Activated naive CD8-positive, alpha-beta T cell treated with anti-CD3 and anti-CD28 coated beads, Interleukin-2, amount 50 U/mL, for 24 hours (primary cell): Measurements from ENCODE around the gene ARID3A.
A peak's percentile ranks its signal among the peaks of the same experiment; 100 is the strongest.
"Not testable (repeated sequence)": the region's sequence is repeated elsewhere in the genome, so short reads cannot be mapped to it uniquely, and the experiment has no call there.

Source experiments
- ATAC-seq: fragments of 150-1000 bp; cut with Tn5 transposase; one replicate; pipeline ENCODE4 v1.10.0; 2021
- DNase-seq: peaks from one replicate; pipeline ENCODE4 v3.0.0; 2021
- H3K27ac Mint-ChIP-seq: one replicate; pipeline ENCODE4 v1.8.0; 2021; ENCODE audit warnings: mild to moderate bottlenecking, mixed read lengths
- H3K27me3 Mint-ChIP-seq: one replicate; pipeline ENCODE4 v1.8.0; 2021; ENCODE audit warnings: mixed read lengths
- H3K36me3 Mint-ChIP-seq: one replicate; pipeline ENCODE4 v1.8.0; 2021; ENCODE audit warnings: low read depth, mixed read lengths
- H3K4me1 Mint-ChIP-seq: one replicate; pipeline ENCODE4 v1.8.0; 2021; ENCODE audit warnings: mixed read lengths
- H3K4me3 Mint-ChIP-seq: one replicate; pipeline ENCODE4 v1.8.0; 2021; ENCODE audit warnings: mild to moderate bottlenecking, moderate library complexity, mixed read lengths
- H3K9me3 Mint-ChIP-seq: one replicate; pipeline ENCODE4 v1.8.0; 2021; ENCODE audit warnings: mixed read lengths

Gene ARID3A

DNA sequence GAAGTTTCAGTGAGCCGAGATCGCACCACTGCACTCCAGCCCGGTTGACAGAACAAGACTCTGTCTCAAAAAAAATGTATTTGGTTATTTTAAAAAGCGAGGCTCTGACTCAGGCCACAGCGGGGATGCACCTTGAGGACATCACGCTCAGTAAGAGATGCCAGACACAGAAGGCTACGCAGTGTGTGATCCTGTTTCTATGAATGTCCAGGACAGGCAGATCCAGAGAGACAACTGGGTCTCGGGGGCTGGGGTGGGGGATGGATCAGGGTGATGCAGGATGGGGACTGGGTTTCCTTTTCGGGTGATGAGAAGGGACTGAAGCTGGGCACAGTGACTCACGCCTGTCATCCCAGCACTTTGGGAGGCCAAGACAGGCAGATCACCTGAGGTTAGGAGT, 38.2 kb upstream of the ARID3A start:
- Mint-ChIP-seq H3K9me3 (no peaks in the 10 kb centered on the region), H3K36me3 (no peaks in the 10 kb centered on the region), H3K4me3 (no peak overlapping the region), H3K27me3 (no peaks in the 10 kb centered on the region), H3K27ac (no peak overlapping the region), H3K4me1 (peaks cover 12% of the 10 kb centered on the region)
- DNase-seq (no peak), ATAC-seq (no peak)

DNA sequence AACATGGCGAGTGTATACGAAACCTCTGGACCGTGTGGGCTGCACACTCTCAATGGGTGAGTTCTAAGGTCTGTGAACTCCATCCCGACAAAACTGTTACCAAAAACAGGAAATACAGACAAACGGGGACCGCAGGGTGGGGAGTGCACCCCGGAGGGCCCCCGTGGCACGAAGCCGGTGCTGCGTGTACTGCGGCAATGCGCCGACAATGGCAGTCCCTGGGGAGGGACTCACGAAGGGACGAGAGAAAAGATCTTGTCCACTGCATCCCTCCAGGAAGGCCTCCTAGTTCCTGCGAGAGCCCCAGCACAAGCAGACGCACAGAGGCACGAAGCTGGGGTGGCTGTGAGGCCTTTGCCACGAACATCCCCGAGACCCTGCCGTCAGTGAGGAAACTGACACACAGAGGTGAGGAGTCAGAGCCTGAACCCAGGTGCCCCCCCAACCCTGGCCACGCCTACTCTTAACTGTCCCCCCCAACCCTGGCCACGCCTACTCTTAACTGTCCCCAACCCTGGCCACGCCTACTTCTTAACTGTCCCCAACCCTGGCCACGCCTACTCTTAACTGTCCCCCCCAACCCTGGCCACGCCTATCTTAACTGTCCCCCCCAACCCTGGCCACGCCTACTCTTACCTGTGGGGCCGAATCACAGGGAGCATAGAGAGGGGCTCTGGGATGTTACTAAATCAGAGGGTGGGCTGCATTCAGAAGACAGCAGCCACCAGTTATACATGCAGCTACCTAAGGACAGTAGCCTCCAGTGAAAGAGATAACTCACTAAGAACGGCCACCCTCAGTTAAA, 37.1 kb upstream of the ARID3A start:
- Mint-ChIP-seq H3K4me1 (peaks cover 18% of the 10 kb centered on the region), H3K27me3 (no peaks in the 10 kb centered on the region)
- ATAC-seq = no peak

DNA sequence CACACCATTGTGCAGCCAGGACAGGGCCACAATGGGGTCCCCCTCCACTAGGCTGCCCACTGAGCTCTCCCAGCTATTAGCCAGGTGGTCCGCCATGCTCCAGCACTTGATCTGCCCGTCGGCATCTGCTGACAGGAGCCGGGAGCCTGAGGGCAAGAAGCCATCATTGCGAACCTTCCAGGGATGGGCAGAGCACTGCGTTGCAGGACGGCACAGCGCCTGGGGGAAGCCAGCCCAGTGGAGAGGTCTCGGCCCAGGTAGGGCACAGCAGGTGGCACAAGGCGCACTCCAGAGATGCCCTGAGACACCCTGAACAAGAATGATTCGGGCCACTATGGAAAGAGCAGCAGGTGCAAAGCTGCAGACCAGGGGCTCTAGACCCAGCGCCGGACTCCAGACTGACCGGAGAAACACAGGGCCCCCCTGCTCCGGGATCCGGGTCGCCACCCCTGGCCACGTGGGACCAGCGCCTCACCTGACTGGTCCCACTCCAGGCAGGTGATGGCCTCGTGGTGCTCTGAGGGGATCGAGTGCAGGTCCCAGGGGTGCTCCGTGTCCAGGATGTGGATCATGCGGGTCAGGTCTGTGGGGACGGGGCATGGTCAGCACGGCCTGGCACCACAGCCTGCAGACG, 36.1 kb upstream of the ARID3A start:
- Mint-ChIP-seq H3K27me3 (no peaks in the 10 kb centered on the region), H3K4me3 (no peak overlapping the region), H3K36me3 (peaks cover 4% of the 10 kb centered on the region), H3K9me3 (no peaks in the 10 kb centered on the region), H3K4me1 (peaks cover 18% of the 10 kb centered on the region), H3K27ac (no peak overlapping the region)
- DNase-seq = no peak
- no peak for ATAC-seq

More for the DNA sequence above, 37.1 kb upstream of the ARID3A start:
- Mint-ChIP-seq H3K36me3 (peaks cover 4% of the 10 kb centered on the region), H3K27ac (no peak overlapping the region), H3K9me3 (no peaks in the 10 kb centered on the region), H3K4me3 (no peak overlapping the region)
- DNase-seq = peak; percentile 31

DNA sequence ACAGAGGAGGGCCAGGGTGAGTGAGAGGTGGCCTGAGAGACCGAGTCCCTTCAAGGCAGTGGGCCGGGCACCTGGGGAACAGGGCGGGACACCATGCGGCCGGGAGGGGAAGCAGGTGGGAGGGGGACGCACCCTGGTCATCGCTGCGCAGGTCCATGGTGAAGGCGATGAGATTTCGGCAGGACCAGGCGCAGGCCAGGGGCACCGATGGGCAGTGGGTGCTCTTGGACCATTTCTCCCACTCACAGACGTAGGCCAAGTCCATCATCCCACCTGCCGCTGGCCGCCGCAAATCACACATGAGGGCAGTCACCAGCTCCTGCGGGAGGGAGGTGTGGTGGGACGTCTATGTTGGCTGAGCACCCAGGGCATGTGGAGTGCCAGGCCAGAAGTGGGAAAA, 35.0 kb upstream of the ARID3A start:
- Mint-ChIP-seq H3K27ac (peak overlapping the region; percentile 42), H3K4me1 (peaks cover 18% of the 10 kb centered on the region), H3K9me3 (no peaks in the 10 kb centered on the region), H3K27me3 (no peaks in the 10 kb centered on the region), H3K36me3 (peaks cover 4% of the 10 kb centered on the region), H3K4me3 (no peak overlapping the region)
- ATAC-seq (no peak), DNase-seq (no peak)

DNA sequence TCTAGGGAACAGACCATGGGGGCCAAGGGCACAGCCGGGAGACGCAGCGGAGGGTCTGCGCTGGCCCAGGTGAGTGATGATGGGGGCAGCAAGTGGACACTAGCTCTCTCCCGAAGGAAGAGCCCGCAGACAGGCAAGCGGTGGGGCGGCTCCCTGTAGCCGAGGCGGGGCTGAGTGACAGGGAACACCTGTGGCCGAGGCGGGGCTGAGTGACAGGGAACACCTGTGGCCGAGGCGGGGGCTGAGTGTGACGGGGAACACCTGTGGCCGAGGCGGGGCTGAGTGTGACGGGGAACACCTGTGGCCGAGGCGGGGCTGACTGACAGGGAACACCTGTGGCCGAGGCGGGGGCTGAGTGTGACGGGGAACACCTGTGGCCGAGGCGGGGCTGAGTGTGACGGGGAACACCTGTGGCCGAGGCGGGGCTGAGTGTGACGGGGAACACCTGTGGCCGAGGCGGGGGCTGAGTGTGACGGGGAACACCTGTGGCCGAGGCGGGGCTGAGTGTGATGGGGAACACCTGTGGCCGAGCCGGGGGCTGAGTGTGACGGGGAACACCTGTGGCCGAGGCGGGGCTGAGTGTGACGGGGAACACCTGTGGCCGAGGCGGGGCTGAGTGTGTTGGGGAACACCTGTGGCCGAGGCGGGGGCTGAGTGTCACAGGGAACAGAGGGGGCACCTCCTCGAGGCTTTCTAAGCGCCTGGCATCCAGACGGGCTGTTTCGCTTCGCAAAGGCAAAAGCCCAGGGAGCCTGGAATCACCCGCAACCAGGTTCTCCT, 34.2 kb upstream of the ARID3A start:
- not testable (repeated sequence) for DNase-seq, H3K9me3 Mint-ChIP-seq, H3K36me3 Mint-ChIP-seq, H3K27ac Mint-ChIP-seq, ATAC-seq, H3K27me3 Mint-ChIP-seq
- Mint-ChIP-seq H3K4me3 (peak overlapping the region; percentile 82), H3K4me1 (peaks cover 18% of the 10 kb centered on the region)

DNA sequence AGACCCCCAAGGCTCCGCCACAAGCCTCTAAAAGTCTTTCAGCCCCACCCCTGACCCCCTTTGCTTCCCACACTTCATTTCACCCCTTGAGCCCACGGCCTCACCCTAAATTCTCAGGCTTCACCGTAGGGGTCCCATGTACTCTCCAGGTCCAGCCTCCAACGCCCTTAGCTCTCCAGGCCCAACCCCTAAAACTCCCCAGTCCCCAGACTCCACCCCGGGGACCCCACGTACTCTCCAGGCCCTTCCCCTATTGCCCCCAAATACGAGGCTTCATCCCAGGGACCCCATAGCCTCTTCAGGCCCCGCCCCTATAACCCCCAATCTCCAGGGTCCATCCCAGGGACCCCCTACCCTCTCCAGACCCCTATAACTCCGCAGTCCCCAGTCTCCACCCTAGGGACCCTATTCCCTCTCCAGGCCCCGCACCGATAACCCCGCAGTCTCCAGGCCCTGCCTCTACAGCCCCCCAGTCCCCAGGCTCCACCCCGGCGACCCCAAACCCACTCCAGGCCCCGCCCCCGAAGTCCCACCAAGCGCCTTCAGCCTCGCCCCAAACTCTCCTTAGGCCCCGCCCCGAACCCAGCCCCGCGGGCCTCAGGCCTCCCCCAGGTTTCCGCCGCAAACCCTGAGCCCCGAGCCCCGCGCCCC, 33.5 kb upstream of the ARID3A start:
- H3K27me3 Mint-ChIP-seq = no peaks in the 10 kb centered on the region
- DNase-seq (peak; percentile 25), ATAC-seq (no peak)
- H3K9me3 Mint-ChIP-seq = no peaks in the 10 kb centered on the region
- peaks cover 4% of the 10 kb centered on the region for H3K36me3 Mint-ChIP-seq
- H3K27ac Mint-ChIP-seq = peak overlapping the region; percentile 80
- peaks cover 18% of the 10 kb centered on the region for H3K4me1 Mint-ChIP-seq
- peak overlapping the region; percentile 82 for H3K4me3 Mint-ChIP-seq

DNA sequence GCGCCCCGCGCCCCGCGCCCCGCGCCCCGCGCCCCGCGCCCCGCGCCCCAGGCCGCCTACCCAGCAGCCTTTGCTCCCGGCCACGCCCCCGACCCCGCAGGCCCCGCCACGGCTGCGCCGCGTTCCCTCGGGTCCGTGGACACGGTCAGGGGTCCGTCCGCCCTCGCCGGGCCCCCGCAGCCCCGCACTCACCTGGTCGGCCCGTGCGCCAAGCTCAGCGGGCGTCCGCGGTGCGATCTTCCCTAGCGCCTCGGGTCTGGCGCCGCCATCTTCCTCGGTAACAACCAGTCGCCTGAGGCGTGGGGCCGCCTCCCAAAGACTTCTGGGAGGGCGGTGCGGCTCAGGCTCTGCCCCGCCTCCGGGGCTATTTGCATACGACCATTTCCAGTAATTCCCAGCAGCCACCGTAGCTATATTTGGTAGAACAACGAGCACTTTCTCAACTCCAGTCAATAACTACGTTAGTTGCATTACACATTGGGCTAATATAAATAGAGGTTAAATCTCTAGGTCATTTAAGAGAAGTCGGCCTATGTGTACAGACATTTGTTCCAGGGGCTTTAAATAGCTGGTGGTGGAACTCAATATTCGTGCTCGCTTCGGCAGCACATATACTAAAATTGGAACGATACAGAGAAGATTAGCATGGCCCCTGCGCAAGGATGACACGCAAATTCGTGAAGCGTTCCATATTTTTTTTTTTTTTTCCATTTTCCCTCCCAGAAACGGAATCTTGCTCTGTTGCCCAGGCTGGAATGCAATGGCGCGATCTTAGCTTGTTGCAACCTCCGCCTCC, 32.7 kb upstream of the ARID3A start, which contains the start of the genes MED16 and RNU6-9:
Gene MED16 (minus strand): TSS at position 294 of the 796 bp plus-strand sequence. CDS start 2,056 bp downstream, outside the sequence.
Gene RNU6-9 (plus strand): TSS at position 591 of the 796 bp plus-strand sequence.
- ATAC-seq (peak; percentile 89), DNase-seq (peak; percentile 87)
- H3K27ac Mint-ChIP-seq = peak within 1 kb of the TSS; percentile 98
- H3K27me3 Mint-ChIP-seq = no peaks in the 10 kb centered on the region
- H3K4me1 Mint-ChIP-seq = peaks cover 14% of the 10 kb centered on the region
- H3K4me3 Mint-ChIP-seq = peak within 1 kb of the TSS; percentile 82
- H3K9me3 Mint-ChIP-seq = no peaks in the 10 kb centered on the region
- H3K36me3 Mint-ChIP-seq = peaks cover 4% of the 10 kb centered on the region

DNA sequence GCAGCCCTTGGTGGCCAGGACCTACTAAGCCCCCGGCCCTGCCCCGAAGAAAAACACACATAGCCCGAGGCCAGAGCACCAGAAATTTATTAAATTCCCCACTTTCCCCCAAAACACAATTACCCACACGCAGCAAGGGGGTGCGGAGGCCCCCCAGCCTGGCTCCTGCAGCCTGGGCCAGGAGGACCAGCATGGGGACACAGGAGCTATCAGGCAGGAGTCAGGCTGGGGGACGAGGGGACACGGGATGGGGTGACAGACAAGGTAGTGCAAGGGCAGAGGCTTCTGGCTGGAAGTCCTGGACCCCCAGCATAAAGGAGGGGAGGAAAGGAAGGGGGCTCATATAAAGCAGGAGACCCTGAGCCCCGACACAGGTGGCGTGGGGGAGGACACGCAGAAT, 29.4 kb upstream of the ARID3A start:
- Mint-ChIP-seq H3K27ac (no peak overlapping the region), H3K36me3 (peaks cover 4% of the 10 kb centered on the region), H3K27me3 (no peaks in the 10 kb centered on the region), H3K9me3 (no peaks in the 10 kb centered on the region), H3K4me1 (peaks cover 10% of the 10 kb centered on the region), H3K4me3 (no peak overlapping the region)
- DNase-seq (no peak), ATAC-seq (no peak)

DNA sequence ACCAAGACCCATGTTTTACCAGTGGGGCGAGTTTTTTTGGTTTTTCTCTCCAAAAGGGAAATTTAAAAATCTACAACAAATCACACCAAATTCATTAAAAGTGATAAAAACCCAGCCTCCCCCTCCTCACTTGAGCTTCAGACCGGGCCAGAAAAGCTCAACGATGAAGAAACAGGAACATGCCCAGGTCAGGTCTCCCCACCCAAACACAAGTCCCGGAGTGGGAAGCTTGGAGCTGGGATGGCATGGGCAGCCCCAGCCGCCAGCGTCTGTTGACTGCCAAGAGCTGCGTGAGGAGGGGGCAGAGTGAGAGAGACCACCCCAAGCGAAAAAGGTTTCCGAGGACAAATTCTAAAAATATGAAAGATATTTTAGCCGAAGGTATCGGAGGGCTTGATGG, 28.8 kb upstream of the ARID3A start:
- H3K36me3 Mint-ChIP-seq = peaks cover 4% of the 10 kb centered on the region
- H3K27me3 Mint-ChIP-seq = no peaks in the 10 kb centered on the region
- ATAC-seq (no peak), DNase-seq (no peak)
- H3K27ac Mint-ChIP-seq = no peak overlapping the region
- H3K4me3 Mint-ChIP-seq = no peak overlapping the region
- H3K9me3 Mint-ChIP-seq = no peaks in the 10 kb centered on the region
- H3K4me1 Mint-ChIP-seq = peaks cover 10% of the 10 kb centered on the region

DNA sequence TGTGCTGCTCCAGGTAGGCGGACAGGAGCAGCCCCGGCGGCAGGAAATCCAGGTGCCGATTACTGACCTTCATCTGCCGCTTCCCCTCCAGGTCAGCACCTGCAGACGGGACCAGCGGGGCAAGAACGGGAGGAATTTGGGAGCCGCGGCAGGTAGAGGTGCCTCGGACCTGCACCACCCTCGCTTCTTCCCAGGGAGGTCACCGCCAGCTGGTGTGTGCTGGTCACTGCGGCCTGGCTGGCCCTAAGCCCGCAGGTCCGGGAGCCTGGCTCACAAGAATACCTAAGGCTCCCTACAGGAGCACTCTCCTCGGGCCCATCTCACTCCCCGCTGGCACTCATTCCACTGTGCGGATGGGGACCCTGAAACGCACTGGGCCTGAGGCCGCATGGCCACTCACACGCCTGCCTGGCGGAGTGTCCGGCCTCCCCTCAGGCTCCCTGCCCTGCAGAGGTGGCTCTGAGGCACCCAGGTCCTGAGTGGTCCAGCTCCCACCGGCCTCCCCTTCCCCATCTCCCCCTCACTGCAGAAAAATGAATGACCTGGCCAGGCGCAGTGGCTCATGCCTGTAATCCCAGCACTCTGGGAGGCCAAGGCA, 28.3 kb upstream of the ARID3A start:
- H3K4me1 Mint-ChIP-seq = peaks cover 8% of the 10 kb centered on the region
- ATAC-seq (no peak), DNase-seq (no peak)
- peaks cover 4% of the 10 kb centered on the region for H3K36me3 Mint-ChIP-seq
- H3K27ac Mint-ChIP-seq = no peak overlapping the region
- no peaks in the 10 kb centered on the region for H3K27me3 Mint-ChIP-seq
- H3K9me3 Mint-ChIP-seq = no peaks in the 10 kb centered on the region
- no peak overlapping the region for H3K4me3 Mint-ChIP-seq

DNA sequence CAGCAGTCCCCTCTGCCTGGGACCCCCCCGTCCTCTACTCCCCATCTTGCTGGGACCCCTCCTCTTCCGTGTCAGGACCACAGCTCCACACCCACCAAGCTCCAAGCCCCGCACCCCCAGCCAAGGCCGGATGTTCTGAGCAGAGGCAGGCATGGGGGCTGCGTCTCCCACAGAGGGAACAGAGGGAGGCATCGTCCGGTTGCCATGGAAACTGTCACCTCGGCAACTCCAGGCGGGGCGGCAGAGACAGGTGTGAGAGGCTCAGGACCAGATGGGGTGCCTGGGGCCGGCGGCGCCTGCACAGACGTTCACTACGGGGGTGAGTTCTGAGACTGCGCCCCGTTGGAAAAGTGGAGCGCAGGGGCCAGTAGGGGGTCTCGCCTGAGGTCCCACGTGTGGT, 27.2 kb upstream of the ARID3A start:
- Mint-ChIP-seq H3K4me1 (peaks cover 7% of the 10 kb centered on the region), H3K27me3 (no peaks in the 10 kb centered on the region), H3K9me3 (no peaks in the 10 kb centered on the region), H3K27ac (no peak overlapping the region), H3K4me3 (no peak overlapping the region), H3K36me3 (no peaks in the 10 kb centered on the region)
- no peak for DNase-seq
- no peak for ATAC-seq

DNA sequence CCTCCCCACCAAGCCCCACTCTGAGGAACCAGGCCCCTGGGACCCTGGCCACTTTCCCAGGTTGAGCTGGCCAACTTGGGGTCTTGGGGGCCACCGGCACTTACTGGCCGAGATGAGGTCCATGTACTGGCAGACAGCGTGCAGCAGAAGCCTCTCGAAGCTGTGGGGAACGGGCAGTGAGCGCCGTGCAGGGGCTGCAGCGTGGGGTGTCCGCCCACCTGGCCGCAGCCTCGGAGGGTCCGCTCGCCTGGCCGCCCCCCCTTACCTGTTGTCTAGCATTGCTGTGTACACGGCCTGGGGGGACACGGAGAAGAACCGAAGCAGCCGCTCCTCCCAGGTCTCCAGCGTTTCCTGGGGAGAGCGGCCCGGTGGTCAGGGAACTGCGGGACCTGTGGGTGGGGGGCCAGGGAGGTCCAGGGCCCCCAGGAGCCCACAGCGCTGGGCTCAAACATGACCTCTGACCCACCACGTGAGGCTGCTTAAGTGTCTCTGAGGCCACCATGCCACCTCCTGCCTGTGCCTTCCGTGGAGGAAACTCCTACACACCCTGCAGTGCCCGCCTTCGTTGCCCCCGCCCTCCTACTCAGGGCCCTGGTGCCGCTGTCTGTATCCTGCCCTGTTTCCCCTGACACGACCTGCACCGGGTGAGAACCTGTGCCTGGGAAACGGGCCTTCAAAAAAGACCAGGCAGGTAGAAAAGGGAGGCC, 26.3 kb upstream of the ARID3A start:
- Mint-ChIP-seq H3K4me3 (no peak overlapping the region), H3K9me3 (no peaks in the 10 kb centered on the region), H3K4me1 (peaks cover 12% of the 10 kb centered on the region), H3K36me3 (no peaks in the 10 kb centered on the region), H3K27ac (no peak overlapping the region), H3K27me3 (no peaks in the 10 kb centered on the region)
- ATAC-seq (no peak), DNase-seq (no peak)

DNA sequence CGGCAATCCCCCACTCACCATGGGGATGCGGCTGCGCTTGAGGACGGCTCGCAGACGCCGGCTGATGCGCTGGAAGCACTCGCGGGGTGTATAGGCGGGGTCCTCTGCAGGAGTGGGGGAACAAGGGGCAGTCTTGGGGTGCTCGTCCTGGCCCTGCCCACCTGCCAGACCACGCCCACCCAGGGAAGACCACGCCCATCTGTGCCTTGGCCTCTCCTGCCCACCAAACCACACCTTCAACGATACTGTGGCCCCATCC, 25.9 kb upstream of the ARID3A start:
- H3K4me1 Mint-ChIP-seq = peaks cover 13% of the 10 kb centered on the region
- H3K9me3 Mint-ChIP-seq = no peaks in the 10 kb centered on the region
- no peak overlapping the region for H3K27ac Mint-ChIP-seq
- H3K4me3 Mint-ChIP-seq = no peak overlapping the region
- no peaks in the 10 kb centered on the region for H3K27me3 Mint-ChIP-seq
- DNase-seq (no peak), ATAC-seq (no peak)
- H3K36me3 Mint-ChIP-seq = no peaks in the 10 kb centered on the region
